ENCODE results near the gene NUDT3. TPM values are rescaled to one million over a fixed set of nuclear protein-coding genes. Genes with fewer than 3 reads are reported as not detected.

NUDT3 gene
- total RNA-seq, 1 experiment from 2014 or later, result 25.2 TPM

- ChIA-PET POLR2A (no interaction called here), RAD21 (ENCODE audit: low non-redundant PET in 1 of 2, low total read pairs in 2 of 2, uncharacterized antibody in 2 of 2, unreplicated experiment in 2 of 2) (no interaction called here), CTCF (no interaction called here)
- Histone ChIP-seq H3K9me2 (ENCODE audit: insufficient read depth) (no peaks in the 10 kb centered on the region), H3K79me2 (ENCODE audit: insufficient read depth, low read length) (peaks cover 80% of the 10 kb centered on the region), H2AFZ (ENCODE audit: low read depth, low read length, poor library complexity, severe bottlenecking) (no peak overlapping the region), H4K20me1 (ENCODE audit: insufficient read depth) (peaks cover 8% of the 10 kb centered on the region; the same call in 1 of the 2 replicates), H3K36me3 (ENCODE audit: control insufficient read depth in 1 of 2, insufficient read depth in 2 of 2, low read length in 2 of 2) (no peaks in the 10 kb centered on the region), H3K27ac (ENCODE audit: low read depth, low read length) (no peak overlapping the region), H3K9ac (ENCODE audit: low read length) (no peak overlapping the region), H3K4me3 (replicated peaks in 1 of 2; ENCODE audit: low read depth in 1 of 2, low read length in 2 of 2) (no peak overlapping the region), H3K27me3 (ENCODE audit: insufficient read depth, low read length) (no peaks in the 10 kb centered on the region), H3K9me3 (ENCODE audit: control insufficient read depth in 1 of 2, insufficient read depth in 1 of 2, low read depth in 1 of 2, low read length in 2 of 2) (no peaks in the 10 kb centered on the region), H3K4me2 (ENCODE audit: low read length) (no peak overlapping the region), H3K4me1 (ENCODE audit: control insufficient read depth in 1 of 2, insufficient read depth in 2 of 2, low read length in 2 of 2) (peaks cover 0 to 6% of the 10 kb centered on the region in 2 experiments; a peak in 2 of 4 replicates)
- ATAC-seq, result no peak
- no peak for DNase-seq (ENCODE audit: low read depth, low spot score)
- no peak for TF ChIP-seq RAD21 (IDR thresholded peaks at IDR 0.05; ENCODE audit: low read depth)
- no peak for TF ChIP-seq ZNF274 (IDR thresholded peaks at IDR 0.05; ENCODE audit: low read depth, low read length)
- intact Hi-C loops (cut with micrococcal nuclease), result no loop called here
- BruUV-seq (replicated peaks), result no TSS peak
Observed at GRCh38 chr6:34310817-34311216, 81.7 kb downstream of the NUDT3 start.

GRCh38 chr6:34308483-34308882, 84.0 kb downstream of the NUDT3 start:
- no TSS peak for BruUV-seq (replicated peaks)
- ATAC-seq, result no peak

More at GRCh38 chr6:34308483-34308882, 84.0 kb downstream of the NUDT3 start:
- Histone ChIP-seq H4K20me1 (ENCODE audit: insufficient read depth) (peaks cover 8% of the 10 kb centered on the region; the same call in 1 of the 2 replicates), H3K27me3 (ENCODE audit: insufficient read depth, low read length) (no peaks in the 10 kb centered on the region), H2AFZ (ENCODE audit: low read depth, low read length, poor library complexity, severe bottlenecking) (no peak overlapping the region), H3K9me2 (ENCODE audit: insufficient read depth) (no peaks in the 10 kb centered on the region), H3K4me3 (replicated peaks in 1 of 2; ENCODE audit: low read depth in 1 of 2, low read length in 2 of 2) (no peak overlapping the region), H3K36me3 (ENCODE audit: control insufficient read depth in 1 of 2, insufficient read depth in 2 of 2, low read length in 2 of 2) (no peaks in the 10 kb centered on the region), H3K4me1 (ENCODE audit: control insufficient read depth in 1 of 2, insufficient read depth in 2 of 2, low read length in 2 of 2) (peaks cover 0 to 4% of the 10 kb centered on the region in 2 experiments; a peak in 2 of 4 replicates), H3K4me2 (ENCODE audit: low read length) (no peak overlapping the region), H3K27ac (ENCODE audit: low read depth, low read length) (no peak overlapping the region), H3K79me2 (ENCODE audit: insufficient read depth, low read length) (peaks cover 68% of the 10 kb centered on the region), H3K9ac (ENCODE audit: low read length) (no peak overlapping the region), H3K9me3 (ENCODE audit: control insufficient read depth in 1 of 2, insufficient read depth in 1 of 2, low read depth in 1 of 2, low read length in 2 of 2) (no peaks in the 10 kb centered on the region)
- intact Hi-C loops (cut with micrococcal nuclease), result no loop called here
- no peak for DNase-seq (ENCODE audit: low read depth, low spot score)
- ChIA-PET POLR2A (no interaction called here), CTCF (no interaction called here), RAD21 (ENCODE audit: low non-redundant PET in 1 of 2, low total read pairs in 2 of 2, uncharacterized antibody in 2 of 2, unreplicated experiment in 2 of 2) (no interaction called here)
- TF ChIP-seq SRF (IDR thresholded peaks at IDR 0.05; ENCODE audit: low read depth), result no peak
- TF ChIP-seq CEBPB (IDR thresholded peaks at IDR 0.05; ENCODE audit: low read depth), result no peak
- TF ChIP-seq POLR2A (IDR thresholded peaks at IDR 0.05; ENCODE audit: borderline replicate concordance, extremely low read depth, insufficient read depth, insufficient read length), result no peak
- TF ChIP-seq EZH2 (IDR thresholded peaks at IDR 0.05), result no peak
- TF ChIP-seq CBX3 (IDR thresholded peaks at IDR 0.05; ENCODE audit: low read depth), result no peak
- TF ChIP-seq POLR2AphosphoS5 (IDR thresholded peaks at IDR 0.05; ENCODE audit: low read depth, low read length), result no peak
- TF ChIP-seq TCF7L2 (IDR thresholded peaks at IDR 0.05; ENCODE audit: borderline replicate concordance, extremely low read depth, insufficient read depth, insufficient read length), result no peak
- no peak for TF ChIP-seq MAX (IDR thresholded peaks at IDR 0.05)
- no peak for TF ChIP-seq SP1 (IDR thresholded peaks at IDR 0.05; ENCODE audit: low read depth)
- no peak for TF ChIP-seq RAD21 (IDR thresholded peaks at IDR 0.05; ENCODE audit: low read depth)
- TF ChIP-seq EZH2phosphoT487 (IDR thresholded peaks at IDR 0.05; ENCODE audit: borderline replicate concordance), result no peak
- TF ChIP-seq ZBTB33 (IDR thresholded peaks at IDR 0.05; ENCODE audit: extremely low read depth, insufficient replicate concordance, low read length), result no peak
- no peak for TF ChIP-seq SIN3A (IDR thresholded peaks at IDR 0.05; ENCODE audit: low read depth)
- TF ChIP-seq JUND (IDR thresholded peaks at IDR 0.05), result no peak

All from HCT116 (cell line).